ENCODE data around the gene RNF144B.
A peak's percentile ranks its signal among the peaks of the same experiment; 100 is the strongest.
"Not testable (repeated sequence)": the region's sequence is repeated elsewhere in the genome, so short reads cannot be mapped to it uniquely, and the experiment has no call there.

Gene RNF144B

DNA sequence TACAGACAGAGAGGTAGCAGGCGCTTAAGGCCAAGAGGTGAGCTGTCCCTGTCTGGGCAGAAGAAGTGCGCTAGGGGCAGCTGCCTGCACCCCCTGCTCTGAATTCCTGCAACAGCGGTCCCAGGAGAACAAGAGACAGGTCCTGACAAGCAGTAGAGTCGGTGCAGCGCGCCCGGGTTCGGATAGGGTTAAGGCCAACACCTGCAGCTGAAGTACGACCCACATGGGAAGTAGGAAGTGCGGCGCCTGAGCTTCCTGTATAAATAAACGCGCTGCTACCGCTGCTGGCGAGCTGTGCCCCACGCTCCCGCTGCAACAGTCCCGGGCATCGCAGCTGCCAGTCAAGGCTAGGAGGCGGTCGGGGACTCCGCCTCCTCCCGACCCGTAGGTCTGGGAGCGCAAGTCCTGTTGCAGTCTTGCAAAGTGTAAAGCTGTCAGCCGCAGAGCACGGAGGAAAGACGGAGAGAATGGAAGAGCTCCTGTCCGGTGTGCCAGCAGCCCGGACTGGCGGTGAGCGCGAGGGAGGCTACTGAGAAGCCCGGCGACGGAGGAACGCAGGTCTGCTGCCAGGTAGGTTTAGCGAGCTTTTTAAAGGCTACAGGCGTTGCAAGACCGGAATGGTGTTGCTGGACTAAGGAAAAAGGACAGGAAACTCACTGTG, at the start of gene RNF144B:
TSS of gene RNF144B (plus strand) at position 290 of the 661 bp plus-strand sequence. CDS start 12,185 bp downstream, outside the sequence.
- DNase-seq: peak; percentile 85

- no peak for DNase-seq
These were observed 47.6 kb upstream of the RNF144B start for GRCh38 chr6:18339599-18339998.

DNA sequence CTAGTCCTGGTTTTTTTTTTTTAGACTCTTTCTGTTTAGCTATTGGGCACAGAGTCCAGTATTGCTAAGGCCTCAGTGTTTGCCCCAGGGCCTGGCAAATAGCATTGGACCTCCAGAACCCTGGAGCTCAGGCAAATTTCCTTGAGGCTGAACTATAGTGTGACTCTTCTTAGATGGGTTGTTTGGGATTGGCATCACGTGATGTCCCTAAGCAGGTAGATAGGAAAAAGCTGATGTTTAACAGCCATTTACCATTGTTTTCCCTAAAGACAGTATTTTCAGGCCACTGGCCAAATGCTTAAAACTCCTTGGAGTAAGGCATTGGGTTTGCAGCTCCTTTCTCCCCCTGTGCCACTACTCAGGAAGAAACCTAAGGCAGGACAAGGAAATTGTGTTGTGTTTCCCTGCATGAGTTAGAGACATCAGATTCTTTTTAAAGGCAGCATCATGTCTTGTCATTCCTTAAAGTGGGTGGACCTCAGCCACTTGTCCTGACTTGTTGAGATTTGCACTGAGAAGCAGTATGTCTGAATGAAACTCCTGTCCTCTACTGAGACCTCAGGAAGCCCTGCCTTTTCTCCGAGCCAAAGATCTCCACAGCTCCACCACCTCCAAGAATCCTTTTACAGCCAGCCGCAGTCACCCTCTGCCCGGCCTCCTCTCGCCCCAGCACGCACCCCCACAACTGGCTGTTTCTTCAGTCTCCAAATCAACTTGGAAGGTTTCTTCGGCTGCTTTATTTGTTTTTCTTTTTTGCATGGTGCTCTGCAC, 46.2 kb upstream of the RNF144B start:
- DNase-seq: no peak

DNA sequence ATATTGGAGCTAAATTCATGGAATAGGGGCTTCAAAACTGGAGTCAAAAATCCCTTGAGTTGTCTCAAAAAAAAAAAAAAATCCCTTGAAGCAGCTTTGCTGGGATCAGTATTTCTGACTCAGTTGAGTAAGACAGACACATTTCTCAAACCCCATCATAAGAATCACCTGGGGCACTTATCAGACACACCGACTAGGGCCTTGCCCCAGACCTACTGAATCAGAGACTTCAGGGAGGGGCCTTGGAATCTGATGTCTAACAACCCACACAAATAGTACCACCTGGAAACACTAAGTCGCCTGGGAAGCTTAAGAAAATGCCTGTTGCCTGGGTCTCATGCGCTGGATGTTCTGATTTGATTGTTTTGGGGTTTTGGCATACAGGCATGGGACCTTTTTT, 44.9 kb upstream of the RNF144B start:
- DNase-seq: no peak

GRCh38 chr6:18343741-18344140, 43.4 kb upstream of the RNF144B start:
- DNase-seq: no peak

DNA sequence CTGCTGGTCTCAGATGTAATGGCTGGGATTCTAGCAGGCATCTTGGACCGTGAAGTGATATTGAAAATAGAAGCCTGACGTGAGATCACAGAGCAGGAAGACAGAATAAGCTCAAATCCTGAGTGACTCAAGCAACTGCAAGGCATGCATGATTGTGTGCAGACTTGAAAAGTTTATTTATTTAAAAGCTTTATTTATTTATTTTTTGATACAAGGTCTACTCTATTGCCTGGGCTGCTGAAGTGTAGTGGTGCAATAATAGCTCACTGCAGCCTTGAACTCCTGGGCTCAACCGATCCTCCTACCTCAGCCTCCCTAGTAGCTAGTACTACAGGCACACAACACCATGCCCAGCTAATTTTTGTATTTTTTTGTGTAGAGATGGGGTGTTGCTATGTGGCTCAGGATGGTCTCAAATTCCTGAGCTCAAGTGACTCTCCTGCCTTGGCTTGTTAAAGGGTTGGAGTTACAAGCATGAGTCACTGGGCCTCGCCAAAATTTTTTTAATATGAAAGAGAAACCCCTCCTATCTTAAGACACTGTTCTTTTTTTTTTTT, 40.1 kb upstream of the RNF144B start:
- no peak for DNase-seq

- no peak for DNase-seq
These were observed 39.3 kb upstream of the RNF144B start for GRCh38 chr6:18347866-18348265.

GRCh38 chr6:18349386-18349785, 37.8 kb upstream of the RNF144B start:
- no peak for DNase-seq

GRCh38 chr6:18350271-18350670, 36.9 kb upstream of the RNF144B start:
- DNase-seq: no peak

GRCh38 chr6:18350712-18351111, 36.4 kb upstream of the RNF144B start:
- no peak for DNase-seq

GRCh38 chr6:18352001-18352400, 35.1 kb upstream of the RNF144B start:
- no peak for DNase-seq

DNA sequence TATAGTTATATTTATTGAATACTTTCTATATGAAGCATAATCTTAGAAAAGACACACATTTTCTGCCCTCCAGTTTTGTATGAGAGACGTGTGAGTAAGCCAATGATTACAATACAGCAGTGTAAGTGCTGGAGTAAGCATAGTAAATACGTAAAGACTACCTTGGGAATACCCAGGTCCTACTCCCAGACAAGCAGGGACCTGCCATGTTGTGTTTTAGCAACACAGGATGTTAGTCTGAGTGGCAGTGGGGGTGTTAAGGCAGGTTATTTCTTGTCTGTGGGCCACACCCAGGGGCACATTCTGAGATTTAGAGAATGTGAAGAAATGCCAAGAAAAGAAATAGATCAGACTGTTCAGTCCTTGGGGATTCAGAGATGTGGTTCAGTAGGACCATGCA, 34.3 kb upstream of the RNF144B start:
- no peak for DNase-seq

DNA sequence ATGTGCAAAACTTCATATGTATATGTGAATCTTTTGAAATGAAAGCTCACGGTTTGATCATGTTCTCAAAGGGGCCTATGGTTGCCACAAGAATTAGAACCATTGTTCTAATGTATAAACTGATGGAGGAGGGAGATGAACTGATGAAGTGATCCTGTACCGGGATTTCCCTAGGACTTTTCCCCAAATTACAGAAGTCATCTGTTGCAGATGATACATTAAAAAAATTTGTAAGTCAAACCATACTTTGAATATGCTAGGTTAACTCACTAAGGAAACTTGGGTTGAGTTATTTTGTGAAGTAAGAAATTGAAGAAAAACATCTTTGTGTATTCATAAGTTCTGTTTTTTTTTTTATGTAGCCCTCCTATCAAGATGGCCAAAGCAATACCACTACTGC, 33.9 kb upstream of the RNF144B start:
- no peak for DNase-seq

GRCh38 chr6:18357546-18357945, 29.6 kb upstream of the RNF144B start:
- DNase-seq: not testable (repeated sequence)

GRCh38 chr6:18359237-18359885, 27.8 kb upstream of the RNF144B start:
- DNase-seq: no peak

GRCh38 chr6:18360188-18360587, 27.0 kb upstream of the RNF144B start:
- DNase-seq: no peak

GRCh38 chr6:18362058-18362561, 25.0 kb upstream of the RNF144B start:
- no peak for DNase-seq

- no peak for DNase-seq
These were observed 23.4 kb upstream of the RNF144B start for GRCh38 chr6:18363746-18364145.

GRCh38 chr6:18364561-18364960, 22.6 kb upstream of the RNF144B start:
- DNase-seq: not testable (repeated sequence)

- no peak for DNase-seq
These were observed 19.8 kb upstream of the RNF144B start for GRCh38 chr6:18367371-18367770.

DNA sequence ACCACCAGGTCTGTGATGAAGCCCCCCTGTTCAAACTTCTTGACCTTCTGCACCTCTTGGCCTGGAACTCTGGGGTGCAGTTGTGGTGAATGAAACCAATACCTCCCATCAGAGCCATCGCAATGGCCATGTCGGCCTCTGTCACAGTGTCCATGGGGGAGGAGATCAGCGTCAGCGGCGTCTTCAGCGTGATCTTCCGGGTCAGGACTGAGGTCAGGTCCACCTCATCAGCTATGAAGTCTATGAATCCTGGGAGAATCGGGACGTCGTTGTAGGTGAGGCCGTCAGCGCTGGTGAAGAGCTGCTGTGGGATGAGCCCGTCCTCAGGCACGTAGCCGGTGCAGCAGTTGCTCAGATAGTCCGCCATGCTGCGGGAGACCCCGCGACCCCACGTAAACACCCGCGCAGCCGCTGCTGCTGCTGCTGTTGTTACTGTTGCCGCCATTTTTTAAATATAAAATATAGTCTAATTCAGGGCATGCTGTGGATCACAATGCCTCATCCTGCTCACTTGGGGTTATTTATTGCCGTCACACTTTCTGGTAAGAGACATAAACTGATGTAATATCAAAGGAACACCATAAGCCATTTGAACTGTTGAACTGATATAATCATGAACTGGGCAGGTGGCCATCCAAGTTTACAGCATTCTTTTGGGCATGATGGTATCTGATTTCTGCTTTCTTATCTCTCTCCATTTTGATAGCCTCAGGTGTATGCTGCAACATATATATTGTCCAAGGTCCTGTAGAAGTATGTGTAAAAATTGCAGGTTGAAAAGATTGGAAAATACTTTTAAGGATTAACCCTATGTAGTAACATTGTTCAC, 18.7 kb upstream of the RNF144B start:
- no peak for DNase-seq

DNA sequence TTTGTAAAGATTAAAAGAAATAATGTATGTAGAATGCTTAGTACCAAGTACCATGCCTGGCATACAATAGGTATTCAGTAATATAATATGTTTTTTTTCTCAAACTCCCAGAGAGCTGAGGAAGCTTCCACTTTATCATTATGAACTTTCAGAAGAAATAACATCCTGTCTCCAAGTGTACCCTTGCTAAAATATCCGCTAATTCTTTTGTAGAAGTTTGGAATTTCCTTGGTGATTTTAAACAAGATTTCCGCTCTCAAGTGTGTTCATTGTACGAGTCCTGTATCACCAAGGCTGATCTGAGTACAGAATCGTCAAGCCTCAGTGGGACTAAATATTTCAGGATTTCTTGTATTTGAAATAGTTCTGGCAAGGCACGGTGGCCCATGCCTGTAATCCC, 16.1 kb upstream of the RNF144B start:
- DNase-seq: no peak

- DNase-seq: no peak
These were observed 15.5 kb upstream of the RNF144B start for GRCh38 chr6:18371656-18372055.

Measured in eye (tissue), 1 donor.